LNCaP clone FGC (cell line): ENCODE data around the gene TOP3B.
A peak's percentile ranks its signal among the peaks of the same experiment; 100 is the strongest.

Source experiments
- DNase-seq: peaks from one replicate; pipeline ENCODE4 v3.0.0-alpha.2; 2011; ENCODE audit warnings: low read depth
- H3K4me3 ChIP-seq: 2 replicates; pipeline ENCODE4 v1.5.1; 2011; ENCODE audit warnings: mild to moderate bottlenecking, low read depth, low read length, control low read depth
- TF ChIP-seq, protein P1 (sequence below): IDR thresholded peaks from 2 replicates; pipeline ENCODE4 v1.5.1; 2012; ENCODE audit warnings: mild to moderate bottlenecking; ENCODE audit not compliant: control insufficient read depth, insufficient read depth; ENCODE audit errors: extremely low read depth

The TOP3B gene

DNA sequence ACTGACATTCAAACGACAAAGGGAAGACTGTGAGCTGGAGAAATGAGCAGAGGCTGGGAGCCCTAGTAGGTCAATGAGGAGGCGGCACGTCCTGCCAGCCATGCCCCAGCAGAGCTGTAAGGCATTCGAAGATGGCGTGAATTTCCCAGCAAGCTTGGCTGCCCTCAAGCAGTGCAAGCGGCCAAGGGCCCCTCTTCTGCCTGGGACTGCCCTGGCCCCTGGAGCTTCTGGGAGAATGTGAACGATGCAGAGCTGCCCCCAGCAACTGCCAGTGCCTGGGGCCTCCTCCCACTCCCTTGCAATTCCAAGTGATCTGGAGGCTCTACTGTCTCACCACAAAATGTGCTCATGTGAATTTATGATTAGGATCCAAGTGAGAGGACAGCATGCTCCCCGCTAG is 34.2 kb downstream of the TOP3B start:
- H3K4me3 ChIP-seq = no peak overlapping the region
- TF ChIP-seq, protein P1, sequence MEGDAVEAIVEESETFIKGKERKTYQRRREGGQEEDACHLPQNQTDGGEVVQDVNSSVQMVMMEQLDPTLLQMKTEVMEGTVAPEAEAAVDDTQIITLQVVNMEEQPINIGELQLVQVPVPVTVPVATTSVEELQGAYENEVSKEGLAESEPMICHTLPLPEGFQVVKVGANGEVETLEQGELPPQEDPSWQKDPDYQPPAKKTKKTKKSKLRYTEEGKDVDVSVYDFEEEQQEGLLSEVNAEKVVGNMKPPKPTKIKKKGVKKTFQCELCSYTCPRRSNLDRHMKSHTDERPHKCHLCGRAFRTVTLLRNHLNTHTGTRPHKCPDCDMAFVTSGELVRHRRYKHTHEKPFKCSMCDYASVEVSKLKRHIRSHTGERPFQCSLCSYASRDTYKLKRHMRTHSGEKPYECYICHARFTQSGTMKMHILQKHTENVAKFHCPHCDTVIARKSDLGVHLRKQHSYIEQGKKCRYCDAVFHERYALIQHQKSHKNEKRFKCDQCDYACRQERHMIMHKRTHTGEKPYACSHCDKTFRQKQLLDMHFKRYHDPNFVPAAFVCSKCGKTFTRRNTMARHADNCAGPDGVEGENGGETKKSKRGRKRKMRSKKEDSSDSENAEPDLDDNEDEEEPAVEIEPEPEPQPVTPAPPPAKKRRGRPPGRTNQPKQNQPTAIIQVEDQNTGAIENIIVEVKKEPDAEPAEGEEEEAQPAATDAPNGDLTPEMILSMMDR = no peak
- DNase-seq = no peak

GRCh38 chr22:21947040-21948014 is 35.3 kb downstream of the TOP3B start:
- DNase-seq = no peak
- TF ChIP-seq, protein P1 = peak; percentile 19; the same call in 1 of the 2 replicates
- H3K4me3 ChIP-seq = no peak overlapping the region

DNA sequence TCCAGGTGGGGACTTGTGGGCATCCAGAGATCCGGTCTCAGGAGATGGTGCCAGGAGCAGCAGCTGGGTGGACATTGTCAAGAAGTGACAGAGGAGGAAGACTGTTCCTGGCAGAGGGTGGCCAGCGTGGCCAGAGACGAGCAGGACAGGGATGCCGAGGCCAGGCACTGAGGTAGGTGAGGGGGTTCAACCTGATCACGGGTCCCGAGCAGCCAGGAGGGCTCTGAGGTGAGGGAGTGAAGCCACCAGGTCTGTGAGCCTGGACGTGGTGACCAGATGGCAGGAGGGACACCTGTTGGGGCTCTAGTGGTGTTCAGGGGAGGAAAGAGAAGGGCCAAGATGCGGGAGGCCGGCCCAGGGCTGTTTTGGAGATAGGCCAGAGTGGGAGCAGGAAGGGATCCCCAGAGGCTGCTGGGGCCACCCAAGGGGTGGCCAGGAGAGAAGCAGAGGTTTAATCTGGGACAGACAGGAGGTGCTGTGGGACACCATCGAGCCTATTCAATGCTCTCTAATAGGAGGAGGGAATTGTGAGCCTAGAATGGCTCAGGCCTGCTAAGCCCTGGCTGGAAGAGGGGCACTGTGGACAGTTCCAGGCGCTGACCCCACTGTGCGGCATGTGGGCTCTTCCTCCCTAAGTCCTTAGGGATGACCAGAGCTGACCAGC is 36.2 kb downstream of the TOP3B start:
- no peak overlapping the region for H3K4me3 ChIP-seq
- TF ChIP-seq, protein P1 = no peak
- no peak for DNase-seq

GRCh38 chr22:21945453-21946261 is 36.9 kb downstream of the TOP3B start:
- DNase-seq = no peak
- H3K4me3 ChIP-seq = no peak overlapping the region
- TF ChIP-seq, protein P1 = no peak

DNA sequence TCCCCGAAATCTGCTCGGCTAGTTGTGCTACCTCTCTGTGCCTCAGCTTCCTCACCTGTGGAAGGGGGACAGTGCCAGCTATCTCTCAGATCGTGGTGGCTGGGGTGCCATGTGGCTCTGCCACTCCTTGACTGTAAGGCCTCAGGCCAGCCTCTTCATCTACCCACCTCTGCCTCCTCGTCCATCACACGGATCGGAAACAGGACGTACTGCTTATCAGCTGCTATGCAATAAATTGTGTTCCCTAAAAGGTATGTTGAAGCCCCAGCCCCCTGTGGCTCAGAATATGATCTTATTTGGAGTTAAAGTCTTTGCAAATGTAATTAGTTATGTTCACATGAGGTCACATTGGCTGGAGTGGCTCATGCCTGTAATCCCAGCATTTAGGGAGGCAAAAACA is 37.7 kb downstream of the TOP3B start:
- TF ChIP-seq, protein P1 = no peak
- no peak overlapping the region for H3K4me3 ChIP-seq
- DNase-seq = no peak

DNA sequence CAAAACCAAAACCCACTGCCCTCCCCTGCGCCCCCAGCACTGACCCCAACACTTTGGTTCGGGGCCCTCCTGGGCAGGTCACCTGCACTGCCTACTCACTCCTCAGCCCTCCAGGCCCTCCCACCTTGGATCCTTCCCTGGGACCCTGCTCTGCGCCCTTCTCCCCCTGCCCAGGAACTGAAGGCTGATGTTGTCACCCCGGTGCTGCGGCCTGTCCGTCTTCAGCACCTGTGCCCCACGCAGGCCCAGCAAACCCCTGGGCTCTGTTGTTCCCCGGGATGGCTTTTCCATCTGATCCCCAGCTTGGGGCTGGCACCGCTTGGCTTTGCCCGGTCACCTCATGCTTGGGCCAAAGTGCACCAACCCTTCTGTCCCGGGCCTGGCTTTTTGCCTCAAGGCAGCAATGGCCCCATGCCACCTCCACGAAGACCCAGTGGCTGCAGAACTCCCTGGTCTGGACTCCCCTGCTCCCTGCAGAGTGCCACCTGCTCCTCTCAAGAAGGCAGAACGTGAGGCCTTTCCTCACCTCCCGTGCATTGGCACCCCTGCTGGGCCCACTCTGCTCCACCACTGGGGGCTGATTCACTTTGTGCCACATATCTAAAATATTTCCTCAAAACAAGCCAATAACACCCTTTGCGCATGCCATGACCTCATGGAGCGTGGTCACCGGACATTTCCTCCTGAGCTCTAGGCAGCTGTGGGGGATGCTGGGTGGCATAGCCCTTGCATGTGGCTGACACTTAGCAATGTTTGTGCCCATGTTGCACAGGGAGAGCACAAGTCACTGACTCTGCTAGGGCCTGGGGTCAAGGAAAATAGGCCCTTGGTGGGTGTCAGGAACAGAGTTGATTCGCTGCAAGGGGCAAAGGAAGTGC is 38.8 kb downstream of the TOP3B start:
- no peak overlapping the region for H3K4me3 ChIP-seq
- TF ChIP-seq, protein P1 = no peak
- no peak for DNase-seq
